ENCODE results near the gene NDUFS6.
A peak's percentile ranks its signal among the peaks of the same experiment; 100 is the strongest.

Gene NDUFS6

GRCh38 chr5:1799110-1799601 is 2.1 kb upstream of the NDUFS6 start (continued):
- peak; percentile 25; the same call in 1 of the 2 replicates for TF ChIP-seq PRDM10 (tag by site-specific recombination; IDR thresholded peaks at IDR 0.05)
- TF ChIP-seq ZNF341 (tag by site-specific recombination; IDR thresholded peaks at IDR 0.05; ENCODE audit: low read depth), result peak; percentile 95

GRCh38 chr5:1799602-1800471 is 1.4 kb upstream of the NDUFS6 start, which contains the start of gene MRPL36:
Gene MRPL36 (minus strand): TSS chr5:1799837. CDS start chr5:1798935, 902 bp downstream.
- no peaks in the 10 kb centered on the region for H3K9me3 ChIP-seq (ENCODE audit: control insufficient read depth, insufficient read depth, low read depth, low read length)
- peaks cover 4% of the 10 kb centered on the region; the same call in 1 of the 2 replicates for H3K4me1 ChIP-seq (ENCODE audit: control insufficient read depth, insufficient read depth, low read length)
- H3K4me3 ChIP-seq (ENCODE audit: low read depth, low read length), result peak within 1 kb of the TSS; percentile 97
- CTCF ChIA-PET, result interaction anchor here (0.9 to 1.3 kb wide), 4 partner anchors 36 to 131 kb away, joined by 3 to 4 read pairs (median 4); no protein-coding TSS in a partner anchor
- POLR2A ChIA-PET, result interaction anchor here (1.1 to 1.2 kb wide), 3 partner anchors 8 to 11 kb away, joined by 4 to 5 read pairs (median 5); no protein-coding TSS in a partner anchor
- peak within 1 kb of the TSS; percentile 87 for H3K27ac ChIP-seq (ENCODE audit: extremely low read depth, low read depth, low read length)
- H3K36me3 ChIP-seq (ENCODE audit: control insufficient read depth in 2 of 2, insufficient read depth in 1 of 2, low read length in 2 of 2), result peaks cover 21 to 55% of the 10 kb centered on the region in 2 experiments
- TF ChIP-seq MZF1 (tag by site-specific recombination; IDR thresholded peaks at IDR 0.05; ENCODE audit: borderline replicate concordance) (0 out of 2 replicates have a peak, but pooled peaks have one; percentile 13), ZIC2 (tag by site-specific recombination; IDR thresholded peaks at IDR 0.05) (peak; percentile 91), ZSCAN5A (tag by site-specific recombination; IDR thresholded peaks at IDR 0.05) (no peak), ZSCAN4 (tag by site-specific recombination; IDR thresholded peaks at IDR 0.05) (no peak), ZNF362 (tag by site-specific recombination; IDR thresholded peaks at IDR 0.05) (peak; percentile 99), ZNF2 (tag by site-specific recombination; IDR thresholded peaks at IDR 0.05) (peak; percentile 73; the same call in 1 of the 2 replicates), ZBTB44 (tag by site-specific recombination; IDR thresholded peaks at IDR 0.05) (0 out of 2 replicates have a peak, but pooled peaks have one; percentile 14), ZNF112 (tag by site-specific recombination; IDR thresholded peaks at IDR 0.05) (no peak), SP2 (tag by site-specific recombination; IDR thresholded peaks at IDR 0.05) (peak; percentile 24; the same call in 1 of the 2 replicates), ZNF324 (tag by site-specific recombination; IDR thresholded peaks at IDR 0.05) (peak; percentile 50; the same call in 1 of the 2 replicates), GLI2 (tag by site-specific recombination; IDR thresholded peaks at IDR 0.05; ENCODE audit: borderline replicate concordance, low read depth) (no peak), GLIS2 (tag by site-specific recombination; IDR thresholded peaks at IDR 0.05) (peak; percentile 41; the same call in 1 of the 2 replicates), ZEB2 (tag by site-specific recombination; IDR thresholded peaks at IDR 0.05) (peak; percentile 89), KLF7 (tag by site-specific recombination; IDR thresholded peaks at IDR 0.05; ENCODE audit: borderline replicate concordance) (no peak; the same call in 1 of the 2 replicates), ZNF335 (tag by site-specific recombination; conservative IDR thresholded peaks at IDR 0.05) (peak; percentile 89), ZBTB20 (tag by site-specific recombination; IDR thresholded peaks at IDR 0.05) (peak; percentile 64), ZNF837 (tag by site-specific recombination; IDR thresholded peaks at IDR 0.05) (0 out of 2 replicates have a peak, but pooled peaks have one; percentile 62), ZNF76 (tag by site-specific recombination; IDR thresholded peaks at IDR 0.05; ENCODE audit: borderline replicate concordance, low read depth) (peak; percentile 82), ZNF560 (tag by site-specific recombination; IDR thresholded peaks at IDR 0.05; ENCODE audit: borderline replicate concordance) (no peak), ZNF26 (tag by site-specific recombination; IDR thresholded peaks at IDR 0.05) (no peak)
